VCaP (cell line): ENCODE results near the gene PCDHB6.
"Not testable (repeated sequence)": the region's sequence is repeated elsewhere in the genome, so short reads cannot be mapped to it uniquely, and the experiment has no call there.

Experiments used
- H3K27ac ChIP-seq: fragments of 450-650 bp; 2 replicates; pipeline ENCODE4 v1.5.1; 2017
- CTCF ChIP-seq: fragments of 450-650 bp; conservative IDR thresholded peaks from 2 replicates; pipeline ENCODE4 v1.5.1; 2017; ENCODE audit warnings: mild to moderate bottlenecking, moderate library complexity

The PCDHB6 gene

GRCh38 chr5:141149812-141150211 is at the start of gene PCDHB6:
TSS of gene PCDHB6 (plus strand) at chr5:141150057. CDS start at chr5:141150258, 201 bp downstream.
- H3K27ac ChIP-seq, result peak within 1 kb of the TSS; percentile 8; the same call in 1 of the 2 replicates
- no peak for TF ChIP-seq CTCF

- TF ChIP-seq CTCF, result peak; percentile 78
- H3K27ac ChIP-seq, result peak within 1 kb of the TSS; percentile 69
Observed at GRCh38 chr5:141100243-141100805, 49.5 kb upstream of the PCDHB6 start, which contains the start of gene PCDHB3. TSS of gene PCDHB3 (plus strand) at chr5:141100473. CDS start at chr5:141100650, 177 bp downstream.

- no peak for TF ChIP-seq CTCF
- H3K27ac ChIP-seq, result peak overlapping the region; percentile 69
Observed at GRCh38 chr5:141101059-141101458, 48.8 kb upstream of the PCDHB6 start.

GRCh38 chr5:141102070-141102469 is 47.8 kb upstream of the PCDHB6 start:
- not testable (repeated sequence) for H3K27ac ChIP-seq

GRCh38 chr5:141102471-141102870 is 47.4 kb upstream of the PCDHB6 start:
- not testable (repeated sequence) for H3K27ac ChIP-seq

GRCh38 chr5:141105350-141105749 is 44.5 kb upstream of the PCDHB6 start:
- H3K27ac ChIP-seq, result no peak overlapping the region
- no peak for TF ChIP-seq CTCF

- no peak overlapping the region for H3K27ac ChIP-seq
- no peak for TF ChIP-seq CTCF
Observed at GRCh38 chr5:141119250-141119649, 30.6 kb upstream of the PCDHB6 start.

- TF ChIP-seq CTCF, result peak; percentile 69
- no peak within 1 kb of the TSS for H3K27ac ChIP-seq
Observed at GRCh38 chr5:141121563-141121962, 28.3 kb upstream of the PCDHB6 start, which contains the start of gene PCDHB4. TSS of gene PCDHB4 (plus strand) at chr5:141121818. CDS start at chr5:141121999, 181 bp downstream.
